ENCODE results near the gene GABRD.

GRCh38 chr1:2009101-2010053 is 9.8 kb upstream of the GABRD start:
- TF ChIP-seq ZNF70 (CRISPR knock-in tag; IDR thresholded peaks at IDR 0.05) (no peak), BACH2 (CRISPR knock-in tag; IDR thresholded peaks at IDR 0.05; ENCODE audit: borderline replicate concordance) (no peak), ISL1 (CRISPR knock-in tag; IDR thresholded peaks at IDR 0.05) (no peak), CSRNP3 (CRISPR knock-in tag; IDR thresholded peaks at IDR 0.05) (no peak), POU6F1 (CRISPR knock-in tag; IDR thresholded peaks at IDR 0.05; ENCODE audit: borderline replicate concordance, low read depth) (no peak), ZFP3 (CRISPR knock-in tag; IDR thresholded peaks at IDR 0.05) (no peak), ZNF8 (CRISPR knock-in tag; IDR thresholded peaks at IDR 0.05) (no peak), PATZ1 (CRISPR knock-in tag; IDR thresholded peaks at IDR 0.05; ENCODE audit: borderline replicate concordance) (no peak), ARNTL (CRISPR knock-in tag; IDR thresholded peaks at IDR 0.05; ENCODE audit: borderline replicate concordance, low read depth) (no peak)
